HepG2 (cell line): ENCODE measurements around the gene KIF22. TPM values are rescaled to one million over a fixed set of nuclear protein-coding genes. Genes with fewer than 3 reads are reported as not detected.

Source experiments
- BCL6 ChIP-seq: IDR thresholded peaks from 2 replicates; pipeline ENCODE4 v1.6.1; 2016; ENCODE audit warnings: missing genetic modification reagents, missing compliant biosample characterization
- CAMTA2 ChIP-seq: sonication (generic); formaldehyde crosslinking; IDR thresholded peaks from 2 replicates; pipeline ENCODE4 v1.4.0; 2020; ENCODE audit warnings: mild to moderate bottlenecking, missing genetic modification reagents, borderline replicate concordance
- FOXM1 ChIP-seq: sonication (generic); formaldehyde crosslinking; IDR thresholded peaks from 2 replicates; pipeline ENCODE4 v1.5.0; 2020; ENCODE audit warnings: missing genetic modification reagents
- GATAD2A ChIP-seq: IDR thresholded peaks from 2 replicates; pipeline ENCODE4 v1.6.1; 2016
- HOXA7 ChIP-seq: sonication (generic); formaldehyde crosslinking; IDR thresholded peaks from 2 replicates; pipeline ENCODE4 v1.8.1; 2022; ENCODE audit warnings: mild to moderate bottlenecking, missing genetic modification reagents, moderate library complexity
- KDM1A ChIP-seq: IDR thresholded peaks from 2 replicates; pipeline ENCODE4 v1.6.1; 2016; ENCODE audit warnings: missing compliant biosample characterization
- KLF11 ChIP-seq: IDR thresholded peaks from 2 replicates; pipeline ENCODE4 v1.6.1; 2016; ENCODE audit warnings: missing compliant biosample characterization
- MYC ChIP-seq: sonication (generic); formaldehyde crosslinking; IDR thresholded peaks from 2 replicates; pipeline ENCODE4 v1.9.0; 2021; ENCODE audit warnings: missing genetic modification reagents, borderline replicate concordance
- NCOA1 ChIP-seq: sonication (generic); formaldehyde crosslinking; IDR thresholded peaks from 2 replicates; pipeline ENCODE4 v1.9.0; 2021; ENCODE audit warnings: missing genetic modification reagents
- PHF21A ChIP-seq: sonication (generic); formaldehyde crosslinking; IDR thresholded peaks from 2 replicates; pipeline ENCODE4 v1.5.0; 2020; ENCODE audit warnings: mild to moderate bottlenecking, missing genetic modification reagents
- PITX1 ChIP-seq: sonication (generic); formaldehyde crosslinking; IDR thresholded peaks from 2 replicates; pipeline ENCODE4 v1.5.1; 2020; ENCODE audit warnings: mild to moderate bottlenecking, missing genetic modification reagents
- RORA ChIP-seq: sonication (generic); formaldehyde crosslinking; IDR thresholded peaks from 2 replicates; pipeline ENCODE4 v1.5.0; 2020; ENCODE audit warnings: mild to moderate bottlenecking, missing genetic modification reagents, moderate library complexity
- SMAD9 ChIP-seq: sonication (generic); formaldehyde crosslinking; IDR thresholded peaks from 2 replicates; pipeline ENCODE4 v1.5.1; 2020; ENCODE audit warnings: mild to moderate bottlenecking, missing genetic modification reagents
- SSRP1 ChIP-seq: IDR thresholded peaks from 2 replicates; pipeline ENCODE4 v1.6.1; 2016; ENCODE audit warnings: control low read depth
- STAT5B ChIP-seq: sonication (generic); formaldehyde crosslinking; IDR thresholded peaks from 2 replicates; pipeline ENCODE4 v1.4.0; 2020; ENCODE audit warnings: missing genetic modification reagents
- ZC3H4 ChIP-seq: sonication (generic); formaldehyde crosslinking; IDR thresholded peaks from 2 replicates; pipeline ENCODE4 v1.4.0; 2020; ENCODE audit warnings: missing genetic modification reagents, borderline replicate concordance
- ZFP36L2 ChIP-seq: sonication (generic); formaldehyde crosslinking; IDR thresholded peaks from 2 replicates; pipeline ENCODE4 v1.4.0; 2020; ENCODE audit warnings: missing genetic modification reagents
- ZFP41 ChIP-seq: sonication (generic); formaldehyde crosslinking; IDR thresholded peaks from 2 replicates; pipeline ENCODE4 v1.4.0; 2020; ENCODE audit warnings: mild to moderate bottlenecking, missing genetic modification reagents, borderline replicate concordance
- ZNF331 ChIP-seq: sonication (generic); formaldehyde crosslinking; IDR thresholded peaks from 2 replicates; pipeline ENCODE4 v1.4.0; 2020; ENCODE audit warnings: missing genetic modification reagents
- ZNF530 ChIP-seq: sonication (generic); formaldehyde crosslinking; IDR thresholded peaks from 2 replicates; pipeline ENCODE4 v1.5.0; 2020; ENCODE audit warnings: low read depth, mild to moderate bottlenecking, missing genetic modification reagents
- ZNF547 ChIP-seq: sonication (generic); formaldehyde crosslinking; IDR thresholded peaks from 2 replicates; pipeline ENCODE4 v1.5.1; 2020; ENCODE audit warnings: mild to moderate bottlenecking, missing genetic modification reagents
- ZNF7 ChIP-seq: IDR thresholded peaks from 2 replicates; pipeline ENCODE4 v1.6.1; 2016; ENCODE audit warnings: missing biosample characterization, missing genetic modification reagents
- ZNF768 ChIP-seq: sonication (generic); formaldehyde crosslinking; IDR thresholded peaks from 2 replicates; pipeline ENCODE4 v1.4.0; 2020; ENCODE audit warnings: missing genetic modification reagents
- polyA plus RNA-seq, 8 experiments: library from polyadenylated mRNA; depleted of rRNA in 3 of 8; stranded (reverse) in 7 of 8; unstranded in 1 of 8; fragments of >200 nt; fragmentation: Illumina TruSeq in 4 of 8; extraction: Trizol in 4 of 8; gene quantifications; 2 replicates each; pipeline versions ENCODE4 v1.2.1 to v1.2.3, GENCODE V29; 2011 to 2016; ENCODE audit warnings: low read depth in 4 of 8, missing spikeins in 1 of 8, mixed read lengths in 1 of 8; ENCODE audit not compliant: insufficient read depth in 1 of 8
- total RNA-seq, 5 experiments: library from RNA; depleted of rRNA; stranded (reverse); fragments of >200 nt; fragmentation: Illumina TruSeq; extraction: Trizol; gene quantifications; 2 replicates each; pipeline ENCODE4 v1.2.3, GENCODE V29; 2016; ENCODE audit warnings: low read depth in 1 of 5
- TF ChIP-seq, protein P1 (sequence below): sonication (generic); formaldehyde crosslinking; IDR thresholded peaks from 2 replicates; pipeline ENCODE4 v1.4.0; 2020; ENCODE audit warnings: missing genetic modification reagents
- TF ChIP-seq, protein P2 (sequence below): sonication (generic); formaldehyde crosslinking; IDR thresholded peaks from 2 replicates; pipeline ENCODE4 v1.9.0; 2021; ENCODE audit warnings: missing genetic modification reagents, borderline replicate concordance
- TF ChIP-seq, protein P3 (sequence below), 2 experiments: sonication (generic) in 1 of 2; formaldehyde crosslinking in 1 of 2; IDR thresholded peaks; 2 replicates each; pipeline versions ENCODE4 v1.5.1 to v1.6.1; 2011 to 2020; ENCODE audit warnings: borderline replicate concordance in 1 of 2, low read depth in 1 of 2, low read length in 1 of 2, mild to moderate bottlenecking in 1 of 2, missing genetic modification reagents in 1 of 2, moderate library complexity in 1 of 2

KIF22 gene
- total and polyA plus RNA-seq, 2 of the 13 experiments (the other 11 are each of a cell fraction or from before 2014, with no cell fraction given): 95.8 to 118 TPM

DNA sequence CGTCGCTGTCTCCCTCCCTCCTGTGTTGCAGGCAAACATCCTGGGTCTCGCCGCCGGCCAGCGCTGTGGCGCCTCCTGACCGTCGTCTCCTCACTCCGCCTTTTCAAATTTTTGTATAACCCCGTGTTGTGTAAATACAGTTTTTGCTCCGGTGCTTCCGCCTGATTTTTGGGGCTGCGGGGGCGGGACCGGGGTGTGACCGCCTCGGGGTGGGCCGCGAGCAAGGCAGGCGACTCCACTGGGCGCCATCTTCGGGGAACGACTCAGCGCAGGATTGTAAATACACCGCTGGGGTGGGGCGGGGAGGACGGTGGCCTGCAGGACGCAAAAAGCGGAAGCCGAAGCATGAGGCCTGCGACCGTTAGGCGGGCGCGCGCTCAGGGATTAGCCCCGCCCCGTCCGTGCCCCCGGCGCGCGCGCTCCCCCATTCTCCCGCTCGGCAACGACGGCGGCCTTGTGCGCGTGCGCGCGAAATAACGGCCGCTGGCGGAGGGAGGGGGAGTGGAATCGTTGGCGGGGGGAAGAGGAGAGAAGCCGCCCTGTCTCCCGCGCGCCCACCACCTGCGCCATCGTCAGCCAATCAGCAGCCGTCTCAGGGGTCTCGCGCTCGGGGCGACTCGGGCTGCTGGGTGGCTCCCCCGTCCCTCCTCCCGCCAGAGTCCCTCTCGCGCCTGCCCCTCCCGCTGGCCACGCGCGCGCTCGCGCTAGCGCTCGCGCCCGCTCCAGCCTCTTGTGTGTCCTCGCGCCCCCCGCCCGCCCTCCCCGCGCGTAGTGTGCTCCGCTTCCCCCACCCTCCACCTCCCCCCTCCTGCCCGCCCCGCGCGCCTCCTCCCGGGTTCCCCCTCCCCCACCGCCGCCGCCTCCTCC, 14.9 kb downstream of the KIF22 start (continued):
- TF ChIP-seq ZNF547 (peak; percentile 90), NCOA1 (peak; percentile 83; the same call in 1 of the 2 replicates), SMAD9 (CRISPR knock-in tag) (0 out of 2 replicates have a peak, but pooled peaks have one; percentile 87), SSRP1 (no peak; the same call in none of the 2 replicates), CAMTA2 (CRISPR knock-in tag) (no peak), STAT5B (CRISPR knock-in tag) (peak; percentile 84; the same call in 1 of the 2 replicates), PITX1 (peak; percentile 96), ZNF7 (0 out of 2 replicates have a peak, but pooled peaks have one; percentile 35), KDM1A (CRISPR knock-in tag) (no peak), RORA (CRISPR knock-in tag) (no peak), MYC (CRISPR knock-in tag) (peak; percentile 99), ZNF331 (peak; percentile 92), BCL6 (CRISPR knock-in tag) (peak; percentile 69), ZFP41 (CRISPR knock-in tag) (no peak; the same call in 1 of the 2 replicates), HOXA7 (CRISPR knock-in tag) (no peak), PHF21A (CRISPR knock-in tag) (peak; percentile 93), ZNF768 (CRISPR knock-in tag) (peak; percentile 78), ZFP36L2 (no peak; the same call in 1 of the 2 replicates), GATAD2A (peak; percentile 81), KLF11 (peak; percentile 89; the same call in 1 of the 2 replicates), ZC3H4 (CRISPR knock-in tag) (no peak), FOXM1 (CRISPR knock-in tag) (0 out of 2 replicates have a peak, but pooled peaks have one; percentile 79), ZNF530 (CRISPR knock-in tag) (no peak)
- TF ChIP-seq, protein P1, sequence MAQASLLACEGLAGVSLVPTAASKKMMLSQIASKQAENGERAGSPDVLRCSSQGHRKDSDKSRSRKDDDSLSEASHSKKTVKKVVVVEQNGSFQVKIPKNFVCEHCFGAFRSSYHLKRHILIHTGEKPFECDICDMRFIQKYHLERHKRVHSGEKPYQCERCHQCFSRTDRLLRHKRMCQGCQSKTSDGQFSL: peak; percentile 98
- TF ChIP-seq, protein P2, sequence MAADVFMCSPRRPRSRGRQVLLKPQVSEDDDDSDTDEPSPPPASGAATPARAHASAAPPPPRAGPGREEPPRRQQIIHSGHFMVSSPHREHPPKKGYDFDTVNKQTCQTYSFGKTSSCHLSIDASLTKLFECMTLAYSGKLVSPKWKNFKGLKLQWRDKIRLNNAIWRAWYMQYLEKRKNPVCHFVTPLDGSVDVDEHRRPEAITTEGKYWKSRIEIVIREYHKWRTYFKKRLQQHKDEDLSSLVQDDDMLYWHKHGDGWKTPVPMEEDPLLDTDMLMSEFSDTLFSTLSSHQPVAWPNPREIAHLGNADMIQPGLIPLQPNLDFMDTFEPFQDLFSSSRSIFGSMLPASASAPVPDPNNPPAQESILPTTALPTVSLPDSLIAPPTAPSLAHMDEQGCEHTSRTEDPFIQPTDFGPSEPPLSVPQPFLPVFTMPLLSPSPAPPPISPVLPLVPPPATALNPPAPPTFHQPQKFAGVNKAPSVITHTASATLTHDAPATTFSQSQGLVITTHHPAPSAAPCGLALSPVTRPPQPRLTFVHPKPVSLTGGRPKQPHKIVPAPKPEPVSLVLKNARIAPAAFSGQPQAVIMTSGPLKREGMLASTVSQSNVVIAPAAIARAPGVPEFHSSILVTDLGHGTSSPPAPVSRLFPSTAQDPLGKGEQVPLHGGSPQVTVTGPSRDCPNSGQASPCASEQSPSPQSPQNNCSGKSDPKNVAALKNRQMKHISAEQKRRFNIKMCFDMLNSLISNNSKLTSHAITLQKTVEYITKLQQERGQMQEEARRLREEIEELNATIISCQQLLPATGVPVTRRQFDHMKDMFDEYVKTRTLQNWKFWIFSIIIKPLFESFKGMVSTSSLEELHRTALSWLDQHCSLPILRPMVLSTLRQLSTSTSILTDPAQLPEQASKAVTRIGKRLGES (CRISPR knock-in tag): peak; percentile 70; the same call in 1 of the 2 replicates
- TF ChIP-seq, protein P3, sequence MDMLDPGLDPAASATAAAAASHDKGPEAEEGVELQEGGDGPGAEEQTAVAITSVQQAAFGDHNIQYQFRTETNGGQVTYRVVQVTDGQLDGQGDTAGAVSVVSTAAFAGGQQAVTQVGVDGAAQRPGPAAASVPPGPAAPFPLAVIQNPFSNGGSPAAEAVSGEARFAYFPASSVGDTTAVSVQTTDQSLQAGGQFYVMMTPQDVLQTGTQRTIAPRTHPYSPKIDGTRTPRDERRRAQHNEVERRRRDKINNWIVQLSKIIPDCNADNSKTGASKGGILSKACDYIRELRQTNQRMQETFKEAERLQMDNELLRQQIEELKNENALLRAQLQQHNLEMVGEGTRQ (IDR thresholded peaks at IDR 0.05; ENCODE audit: low read depth, low read length): peak; percentile 50
- TF ChIP-seq, protein P3 (CRISPR knock-in tag; IDR thresholded peaks at IDR 0.05; ENCODE audit: borderline replicate concordance): peak; percentile 74; the same call in 1 of the 2 replicates
